H1 (cell line): ENCODE results near the gene TEAD3. TPM values are rescaled to one million over a fixed set of nuclear protein-coding genes. Genes with fewer than 3 reads are reported as not detected.

Experiments
- CHD1 ChIP-seq: IDR thresholded peaks from 2 replicates; pipeline ENCODE4 v1.6.1; 2012; ENCODE audit warnings: low read depth, low read length, improper control_type of control experiment
- RAD21 ChIP-seq, 2 experiments: IDR thresholded peaks in 1 of 2; conservative IDR thresholded peaks in 1 of 2; 2 replicates each; pipeline ENCODE4 v1.6.1; 2011; ENCODE audit warnings: low read depth in 2 of 2, low read length in 2 of 2, improper control_type of control experiment in 1 of 2, inconsistent platforms in 1 of 2, mild to moderate bottlenecking in 1 of 2, moderate library complexity in 1 of 2
- RNF2 ChIP-seq: fragments of 200-900, 300-1000 bp; sonication (generic); IDR thresholded peaks from 2 replicates; pipeline ENCODE4 v1.7.1; 2016; ENCODE audit warnings: borderline replicate concordance, low read depth, mild to moderate bottlenecking, antibody characterized with exemption, low read length; ENCODE audit not compliant: poor library complexity, severe bottlenecking; ENCODE audit errors: missing control alignments
- TAF7 ChIP-seq: optimal IDR thresholded peaks from 2 replicates; pipeline ENCODE3; 2011; ENCODE audit warnings: low read depth, mild to moderate bottlenecking, inconsistent platforms, low read length, moderate library complexity, borderline replicate concordance
- ZNF274 ChIP-seq: IDR thresholded peaks from 2 replicates; pipeline ENCODE4 v1.7.0; 2012; ENCODE audit warnings: low read length, borderline replicate concordance; ENCODE audit errors: extremely low read depth
- polyA plus RNA-seq, 7 experiments: library from polyadenylated mRNA; depleted of rRNA in 3 of 7; stranded (reverse) in 5 of 7; unstranded in 2 of 7; fragments of >200 nt in 5 of 7; fragments of 200-250 nt in 2 of 7; gene quantifications; 1 replicate in 5 of 7; 2 replicates in 1 of 7; 4 replicates in 1 of 7; pipeline versions ENCODE4 v1.2.1 to v1.2.3, GENCODE V29; 2011 to 2013; ENCODE audit warnings: missing spikeins in 2 of 7, mixed read lengths in 2 of 7
- total RNA-seq: library from RNA; stranded (reverse); fragmentation: NEBNext Ultra II Directional; extraction: Animal tissue kit (Norgen Biotek cat#: 25700); gene quantifications from 2 replicates; pipeline ENCODE4 v1.2.1, GENCODE V29; 2021

The TEAD3 gene
- total and polyA plus RNA-seq, 2 of the 8 experiments (the other 6 are each of a cell fraction or from before 2014, with no cell fraction given), result 20.1 to 28.7 TPM

GRCh38 chr6:35507221-35507620 is 10.3 kb upstream of the TEAD3 start (continued):
- TF ChIP-seq RNF2, result no peak
- no peak for TF ChIP-seq TAF7
- no peak for TF ChIP-seq ZNF274
- no peak for TF ChIP-seq CHD1
- no peak for TF ChIP-seq RAD21 (IDR thresholded peaks at IDR 0.05 in 1 of 2, conservative IDR thresholded peaks at IDR 0.05 in 1 of 2; ENCODE audit: low read depth in 2 of 2, low read length in 2 of 2)
